HepG2 (cell line): ENCODE data around the gene PKM.

Source experiments
- GABPA ChIP-seq, 2 experiments: IDR thresholded peaks; 2 replicates each; pipeline ENCODE4 v1.6.1; 2011 to 2016; ENCODE audit warnings: low read depth in 2 of 2, low read length in 1 of 2, missing biosample characterization in 1 of 2, missing genetic modification characterization in 1 of 2
- GATAD2A ChIP-seq: IDR thresholded peaks from 2 replicates; pipeline ENCODE4 v1.6.1; 2016
- HNRNPUL1 ChIP-seq: fragments of 200-400 bp; formaldehyde crosslinking; IDR thresholded peaks from 2 replicates; pipeline ENCODE4 v1.6.1; 2017; ENCODE audit warnings: low read depth, mild to moderate bottlenecking, low read length, moderate library complexity
- IKZF1 ChIP-seq: fragments of 450-650 bp; IDR thresholded peaks from 2 replicates; pipeline ENCODE4 v1.7.1; 2016
- NR2F2 ChIP-seq: IDR thresholded peaks from 2 replicates; pipeline ENCODE4 v1.6.1; 2012; ENCODE audit warnings: low read depth, inconsistent platforms, borderline replicate concordance
- RFX5 ChIP-seq: IDR thresholded peaks from 2 replicates; pipeline ENCODE4 v1.6.1; 2011; ENCODE audit warnings: low read depth, low read length, improper control_type of control experiment
- TAF1 ChIP-seq: sonication (generic); formaldehyde crosslinking; IDR thresholded peaks from 2 replicates; pipeline ENCODE4 v1.4.0; 2020; ENCODE audit warnings: missing genetic modification reagents
- ZFP36 ChIP-seq: fragments of 150-350 bp; IDR thresholded peaks from 2 replicates; pipeline ENCODE4 v1.6.1; 2018; ENCODE audit warnings: borderline replicate concordance, low read length, low read depth; ENCODE audit not compliant: partially characterized antibody
- ZNF282 ChIP-seq: fragments of 450-650 bp; IDR thresholded peaks from 2 replicates; pipeline ENCODE4 v1.6.1; 2018; ENCODE audit not compliant: partially characterized antibody
- ZNF598 ChIP-seq: sonication (generic); formaldehyde crosslinking; IDR thresholded peaks from 2 replicates; pipeline ENCODE4 v1.5.1; 2020; ENCODE audit warnings: mild to moderate bottlenecking, missing genetic modification reagents, borderline replicate concordance
- ZNF768 ChIP-seq: sonication (generic); formaldehyde crosslinking; IDR thresholded peaks from 2 replicates; pipeline ENCODE4 v1.4.0; 2020; ENCODE audit warnings: missing genetic modification reagents
- TF ChIP-seq, protein P1 (sequence below): sonication (generic); formaldehyde crosslinking; IDR thresholded peaks from 2 replicates; pipeline ENCODE4 v1.4.0; 2020; ENCODE audit warnings: mild to moderate bottlenecking, low read depth, missing genetic modification reagents
- TF ChIP-seq, protein P2 (sequence below): sonication (generic); formaldehyde crosslinking; IDR thresholded peaks from 2 replicates; pipeline ENCODE4 v1.5.1; 2020; ENCODE audit warnings: mild to moderate bottlenecking, missing genetic modification reagents, moderate library complexity
- TF ChIP-seq, protein P3 (sequence below): sonication (generic); formaldehyde crosslinking; IDR thresholded peaks from 2 replicates; pipeline ENCODE4 v1.5.0; 2020; ENCODE audit warnings: mild to moderate bottlenecking, missing genetic modification reagents, moderate library complexity

DNA sequence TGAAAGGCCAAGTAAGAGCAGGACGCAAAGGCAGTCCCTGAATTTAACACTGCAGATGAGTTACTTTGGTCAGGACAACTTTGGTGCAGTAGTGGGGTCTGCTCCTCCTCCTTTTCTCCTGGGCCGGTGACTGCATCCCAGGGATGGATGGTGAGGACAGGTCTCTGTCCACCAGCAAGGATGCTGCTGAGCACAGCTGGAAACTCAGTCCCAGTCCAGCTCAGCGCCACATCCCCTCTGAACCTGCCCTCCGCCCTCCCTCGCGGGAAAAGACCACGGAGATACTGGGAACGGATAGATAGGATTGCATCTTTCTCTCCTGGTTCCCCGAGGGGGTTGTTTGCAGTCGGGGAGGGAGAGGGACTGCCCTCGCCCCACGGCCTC lies 47.2 kb downstream of the PKM start:
- TF ChIP-seq, protein P1, sequence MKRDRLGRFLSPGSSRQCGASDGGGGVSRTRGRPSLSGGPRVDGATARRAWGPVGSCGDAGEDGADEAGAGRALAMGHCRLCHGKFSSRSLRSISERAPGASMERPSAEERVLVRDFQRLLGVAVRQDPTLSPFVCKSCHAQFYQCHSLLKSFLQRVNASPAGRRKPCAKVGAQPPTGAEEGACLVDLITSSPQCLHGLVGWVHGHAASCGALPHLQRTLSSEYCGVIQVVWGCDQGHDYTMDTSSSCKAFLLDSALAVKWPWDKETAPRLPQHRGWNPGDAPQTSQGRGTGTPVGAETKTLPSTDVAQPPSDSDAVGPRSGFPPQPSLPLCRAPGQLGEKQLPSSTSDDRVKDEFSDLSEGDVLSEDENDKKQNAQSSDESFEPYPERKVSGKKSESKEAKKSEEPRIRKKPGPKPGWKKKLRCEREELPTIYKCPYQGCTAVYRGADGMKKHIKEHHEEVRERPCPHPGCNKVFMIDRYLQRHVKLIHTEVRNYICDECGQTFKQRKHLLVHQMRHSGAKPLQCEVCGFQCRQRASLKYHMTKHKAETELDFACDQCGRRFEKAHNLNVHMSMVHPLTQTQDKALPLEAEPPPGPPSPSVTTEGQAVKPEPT (CRISPR knock-in tag), result no peak
- TF ChIP-seq GABPA (IDR thresholded peaks at IDR 0.05; ENCODE audit: low read depth, low read length) (no peak), GABPA (CRISPR knock-in tag; IDR thresholded peaks at IDR 0.05; ENCODE audit: low read depth) (no peak), HNRNPUL1 (no peak), ZNF598 (CRISPR knock-in tag) (no peak), ZNF282 (no peak), ZNF768 (CRISPR knock-in tag) (no peak), RFX5 (no peak), ZFP36 (no peak), TAF1 (CRISPR knock-in tag) (no peak), IKZF1 (no peak), GATAD2A (CRISPR knock-in tag) (no peak), NR2F2 (no peak)
- TF ChIP-seq, protein P2, sequence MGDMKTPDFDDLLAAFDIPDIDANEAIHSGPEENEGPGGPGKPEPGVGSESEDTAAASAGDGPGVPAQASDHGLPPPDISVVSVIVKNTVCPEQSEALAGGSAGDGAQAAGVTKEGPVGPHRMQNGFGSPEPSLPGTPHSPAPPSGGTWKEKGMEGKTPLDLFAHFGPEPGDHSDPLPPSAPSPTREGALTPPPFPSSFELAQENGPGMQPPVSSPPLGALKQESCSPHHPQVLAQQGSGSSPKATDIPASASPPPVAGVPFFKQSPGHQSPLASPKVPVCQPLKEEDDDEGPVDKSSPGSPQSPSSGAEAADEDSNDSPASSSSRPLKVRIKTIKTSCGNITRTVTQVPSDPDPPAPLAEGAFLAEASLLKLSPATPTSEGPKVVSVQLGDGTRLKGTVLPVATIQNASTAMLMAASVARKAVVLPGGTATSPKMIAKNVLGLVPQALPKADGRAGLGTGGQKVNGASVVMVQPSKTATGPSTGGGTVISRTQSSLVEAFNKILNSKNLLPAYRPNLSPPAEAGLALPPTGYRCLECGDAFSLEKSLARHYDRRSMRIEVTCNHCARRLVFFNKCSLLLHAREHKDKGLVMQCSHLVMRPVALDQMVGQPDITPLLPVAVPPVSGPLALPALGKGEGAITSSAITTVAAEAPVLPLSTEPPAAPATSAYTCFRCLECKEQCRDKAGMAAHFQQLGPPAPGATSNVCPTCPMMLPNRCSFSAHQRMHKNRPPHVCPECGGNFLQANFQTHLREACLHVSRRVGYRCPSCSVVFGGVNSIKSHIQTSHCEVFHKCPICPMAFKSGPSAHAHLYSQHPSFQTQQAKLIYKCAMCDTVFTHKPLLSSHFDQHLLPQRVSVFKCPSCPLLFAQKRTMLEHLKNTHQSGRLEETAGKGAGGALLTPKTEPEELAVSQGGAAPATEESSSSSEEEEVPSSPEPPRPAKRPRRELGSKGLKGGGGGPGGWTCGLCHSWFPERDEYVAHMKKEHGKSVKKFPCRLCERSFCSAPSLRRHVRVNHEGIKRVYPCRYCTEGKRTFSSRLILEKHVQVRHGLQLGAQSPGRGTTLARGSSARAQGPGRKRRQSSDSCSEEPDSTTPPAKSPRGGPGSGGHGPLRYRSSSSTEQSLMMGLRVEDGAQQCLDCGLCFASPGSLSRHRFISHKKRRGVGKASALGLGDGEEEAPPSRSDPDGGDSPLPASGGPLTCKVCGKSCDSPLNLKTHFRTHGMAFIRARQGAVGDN, result no peak
- TF ChIP-seq, protein P3, sequence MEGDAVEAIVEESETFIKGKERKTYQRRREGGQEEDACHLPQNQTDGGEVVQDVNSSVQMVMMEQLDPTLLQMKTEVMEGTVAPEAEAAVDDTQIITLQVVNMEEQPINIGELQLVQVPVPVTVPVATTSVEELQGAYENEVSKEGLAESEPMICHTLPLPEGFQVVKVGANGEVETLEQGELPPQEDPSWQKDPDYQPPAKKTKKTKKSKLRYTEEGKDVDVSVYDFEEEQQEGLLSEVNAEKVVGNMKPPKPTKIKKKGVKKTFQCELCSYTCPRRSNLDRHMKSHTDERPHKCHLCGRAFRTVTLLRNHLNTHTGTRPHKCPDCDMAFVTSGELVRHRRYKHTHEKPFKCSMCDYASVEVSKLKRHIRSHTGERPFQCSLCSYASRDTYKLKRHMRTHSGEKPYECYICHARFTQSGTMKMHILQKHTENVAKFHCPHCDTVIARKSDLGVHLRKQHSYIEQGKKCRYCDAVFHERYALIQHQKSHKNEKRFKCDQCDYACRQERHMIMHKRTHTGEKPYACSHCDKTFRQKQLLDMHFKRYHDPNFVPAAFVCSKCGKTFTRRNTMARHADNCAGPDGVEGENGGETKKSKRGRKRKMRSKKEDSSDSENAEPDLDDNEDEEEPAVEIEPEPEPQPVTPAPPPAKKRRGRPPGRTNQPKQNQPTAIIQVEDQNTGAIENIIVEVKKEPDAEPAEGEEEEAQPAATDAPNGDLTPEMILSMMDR (CRISPR knock-in tag), result no peak
